ENCODE results near the gene FBXO40.

DNA sequence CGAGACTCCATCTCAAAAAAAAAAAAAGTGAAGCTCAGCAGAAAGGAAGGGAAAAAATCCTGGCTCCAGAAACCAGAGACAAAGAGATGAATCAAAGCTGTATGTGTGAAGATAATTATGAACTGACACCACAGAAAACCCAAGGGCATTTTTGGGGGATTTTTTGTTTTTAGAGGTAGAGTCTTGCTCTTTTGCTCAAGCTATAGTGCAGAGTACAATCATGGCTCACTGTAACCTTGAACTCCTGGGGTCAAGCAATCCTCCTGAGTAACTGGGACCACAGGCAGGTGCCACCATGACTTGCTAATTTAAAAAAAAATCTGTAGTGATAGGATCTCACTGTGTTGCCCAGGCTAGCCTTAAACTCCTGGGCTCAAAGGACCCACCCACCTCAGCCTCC is 44.7 kb downstream of the FBXO40 start:
- TF ChIP-seq, protein P1, sequence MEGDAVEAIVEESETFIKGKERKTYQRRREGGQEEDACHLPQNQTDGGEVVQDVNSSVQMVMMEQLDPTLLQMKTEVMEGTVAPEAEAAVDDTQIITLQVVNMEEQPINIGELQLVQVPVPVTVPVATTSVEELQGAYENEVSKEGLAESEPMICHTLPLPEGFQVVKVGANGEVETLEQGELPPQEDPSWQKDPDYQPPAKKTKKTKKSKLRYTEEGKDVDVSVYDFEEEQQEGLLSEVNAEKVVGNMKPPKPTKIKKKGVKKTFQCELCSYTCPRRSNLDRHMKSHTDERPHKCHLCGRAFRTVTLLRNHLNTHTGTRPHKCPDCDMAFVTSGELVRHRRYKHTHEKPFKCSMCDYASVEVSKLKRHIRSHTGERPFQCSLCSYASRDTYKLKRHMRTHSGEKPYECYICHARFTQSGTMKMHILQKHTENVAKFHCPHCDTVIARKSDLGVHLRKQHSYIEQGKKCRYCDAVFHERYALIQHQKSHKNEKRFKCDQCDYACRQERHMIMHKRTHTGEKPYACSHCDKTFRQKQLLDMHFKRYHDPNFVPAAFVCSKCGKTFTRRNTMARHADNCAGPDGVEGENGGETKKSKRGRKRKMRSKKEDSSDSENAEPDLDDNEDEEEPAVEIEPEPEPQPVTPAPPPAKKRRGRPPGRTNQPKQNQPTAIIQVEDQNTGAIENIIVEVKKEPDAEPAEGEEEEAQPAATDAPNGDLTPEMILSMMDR (IDR thresholded peaks at IDR 0.05) = no peak
- TF ChIP-seq ZFX (IDR thresholded peaks at IDR 0.05; ENCODE audit: borderline replicate concordance) = no peak

Measured in 22Rv1 (cell line).